GM12891 (cell line): ENCODE results near the gene PAX7.

Experiments
- PAX5 ChIP-seq: IDR thresholded peaks from 2 replicates; pipeline ENCODE4 v1.6.1; 2011; ENCODE audit warnings: low read length, moderate library complexity, mild to moderate bottlenecking; ENCODE audit not compliant: insufficient read depth, severe bottlenecking
- POLR2A ChIP-seq: IDR thresholded peaks from 2 replicates; pipeline ENCODE4 v1.6.1; 2011; ENCODE audit warnings: low read depth, low read length, control low read depth
- POLR2AphosphoS5 ChIP-seq: IDR thresholded peaks from 2 replicates; pipeline ENCODE4 v1.6.1; 2011; ENCODE audit warnings: low read depth, low read length, control low read depth
- TAF1 ChIP-seq: IDR thresholded peaks from 2 replicates; pipeline ENCODE4 v1.6.1; 2011; ENCODE audit warnings: low read depth, low read length, control low read depth

DNA sequence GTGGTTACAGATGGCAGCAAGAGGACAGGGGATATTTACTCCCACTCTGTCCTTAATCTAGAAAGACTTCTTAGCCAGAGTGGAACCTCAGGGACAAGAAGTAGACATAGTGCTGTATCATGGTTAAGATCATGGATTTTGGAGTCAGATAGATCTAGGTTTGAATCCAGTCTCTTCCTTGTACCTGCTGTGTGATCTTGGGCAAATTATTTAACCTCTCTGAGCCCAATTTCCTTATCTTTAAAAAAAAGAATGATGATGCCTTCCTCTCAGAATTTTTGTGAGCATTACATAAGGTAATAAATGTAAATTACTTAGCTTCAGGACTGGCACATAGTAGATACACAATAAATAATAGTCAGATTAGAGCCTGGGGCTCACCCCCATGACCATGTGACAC lies 150.4 kb downstream of the PAX7 start:
- no peak for TF ChIP-seq PAX5
- TF ChIP-seq POLR2A, result no peak
- TF ChIP-seq TAF1, result no peak
- TF ChIP-seq POLR2AphosphoS5, result no peak
